ENCODE data around the gene CT47C1. TPM values are rescaled to one million over a fixed set of nuclear protein-coding genes. Genes with fewer than 3 reads are reported as not detected.
"Not testable (repeated sequence)": the region's sequence is repeated elsewhere in the genome, so short reads cannot be mapped to it uniquely, and the experiment has no call there.

The CT47C1 gene
- total RNA-seq (2014; rRNA removed; shearing (Covaris generic); ENCODE audit: low replicate concordance) = not detected in 2 replicates

DNA sequence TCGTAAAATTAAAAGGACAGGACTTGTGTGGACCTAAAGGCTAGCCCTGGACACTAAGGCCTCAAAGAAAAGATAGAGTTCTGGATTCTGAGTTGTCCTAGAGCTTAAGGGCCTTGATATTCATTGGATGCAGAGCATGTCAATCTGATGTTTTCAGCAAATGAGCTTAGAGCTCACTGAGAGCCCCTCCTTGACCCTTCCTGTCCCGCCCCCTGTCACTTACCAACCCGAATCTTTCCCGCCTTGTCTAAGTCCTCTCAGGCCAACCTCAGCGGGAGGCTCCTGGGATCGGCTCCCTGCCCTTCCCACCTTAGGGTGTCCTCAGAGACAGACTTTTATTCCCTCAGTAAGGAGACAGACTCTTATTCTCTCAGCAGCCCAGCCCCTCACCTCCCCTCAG lies at the start of gene CT47C1:
Gene CT47C1 (plus strand): TSS at position 250 of the 400 bp plus-strand sequence. CDS start 233 bp downstream, outside the sequence.
- Histone ChIP-seq H3K9ac (ENCODE audit: low read length) (peak within 1 kb of the TSS; percentile 41), H3K36me3 (ENCODE audit: insufficient read depth, low read length) (no peaks in the 10 kb centered on the region), H3K27ac (ENCODE audit: low read length) (peak within 1 kb of the TSS; percentile 82), H3K4me2 (ENCODE audit: low read depth, low read length, poor library complexity, severe bottlenecking) (peak within 1 kb of the TSS; percentile 59), H3K4me1 (ENCODE audit: low read length) (peaks cover 28% of the 10 kb centered on the region), H2AFZ (ENCODE audit: low read length) (peak within 1 kb of the TSS; percentile 81; the same call in 1 of the 2 replicates), H3K27me3 (ENCODE audit: low read length) (no peaks in the 10 kb centered on the region), H4K20me1 (ENCODE audit: insufficient read depth, low read depth, low read length) (no peaks in the 10 kb centered on the region), H3K9me3 (ENCODE audit: low read length) (no peaks in the 10 kb centered on the region), H3K4me3 (ENCODE audit: low read length) (peak within 1 kb of the TSS; percentile 32; the same call in 1 of the 2 replicates), H3K79me2 (ENCODE audit: low read length) (no peaks in the 10 kb centered on the region), H3K9me2 (replicated peaks; ENCODE audit: insufficient read depth, low read length) (no peaks in the 10 kb centered on the region)
- peak; percentile 68 for DNase-seq

DNA sequence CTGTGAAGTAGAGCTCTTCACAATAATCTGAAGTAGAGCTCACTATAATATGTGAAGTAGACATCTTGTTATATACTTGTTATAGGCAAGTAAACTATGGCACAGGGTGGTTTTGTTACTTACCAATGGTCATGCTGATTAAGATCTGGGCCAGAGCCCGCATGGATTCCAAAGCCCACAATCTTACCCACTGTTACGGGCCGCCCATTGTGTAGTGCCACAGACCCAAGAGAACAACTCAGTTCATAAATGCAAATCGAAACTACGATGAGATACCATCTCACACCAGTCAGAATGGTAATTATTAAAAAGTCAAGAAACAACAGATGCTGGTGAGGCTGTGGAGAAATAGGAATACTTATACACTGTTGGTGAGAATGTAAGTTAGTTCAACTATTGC lies 46.9 kb upstream of the CT47C1 start:
- H4K20me1 ChIP-seq (ENCODE audit: insufficient read depth, low read depth, low read length) = no peaks in the 10 kb centered on the region
- 0 out of 2 replicates have a peak, but pooled peaks cover 3% of the 10 kb centered on the region for H3K36me3 ChIP-seq (ENCODE audit: insufficient read depth, low read length)
- H3K27me3 ChIP-seq (ENCODE audit: low read length) = no peaks in the 10 kb centered on the region
- H3K27ac ChIP-seq (ENCODE audit: low read length) = no peak overlapping the region
- H3K9ac ChIP-seq (ENCODE audit: low read length) = no peak overlapping the region
- H3K9me3 ChIP-seq (ENCODE audit: low read length) = no peaks in the 10 kb centered on the region
- no peak overlapping the region for H2AFZ ChIP-seq (ENCODE audit: low read length)
- DNase-seq = no peak
- no peak overlapping the region for H3K4me3 ChIP-seq (ENCODE audit: low read length)
- H3K9me2 ChIP-seq (replicated peaks; ENCODE audit: insufficient read depth, low read length) = no peaks in the 10 kb centered on the region
- H3K79me2 ChIP-seq (ENCODE audit: low read length) = no peaks in the 10 kb centered on the region
- H3K4me1 ChIP-seq (ENCODE audit: low read length) = peaks cover 28% of the 10 kb centered on the region
- no peak overlapping the region for H3K4me2 ChIP-seq (ENCODE audit: low read depth, low read length, poor library complexity, severe bottlenecking)

DNA sequence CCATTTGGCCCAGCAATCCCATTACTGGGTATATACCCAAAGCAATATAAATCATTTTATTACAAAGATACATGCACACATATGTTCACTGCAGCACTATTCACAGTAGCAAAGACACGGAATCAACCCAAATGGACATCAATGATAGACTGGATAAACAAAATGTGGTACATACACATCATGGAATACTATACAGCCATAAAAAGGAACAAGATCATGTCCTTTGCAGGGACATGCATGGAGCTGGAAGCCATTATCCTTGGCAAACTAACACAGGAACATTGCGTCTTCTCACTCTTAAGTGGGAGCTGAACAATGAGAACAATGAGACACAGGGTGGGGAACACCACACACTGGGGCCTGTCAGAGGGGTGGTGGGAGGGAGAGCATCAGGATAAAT lies 46.4 kb upstream of the CT47C1 start:
- not testable (repeated sequence) for H3K27ac ChIP-seq (ENCODE audit: low read length); H4K20me1 ChIP-seq (ENCODE audit: insufficient read depth, low read depth, low read length); H3K9me3 ChIP-seq (ENCODE audit: low read length); H3K4me3 ChIP-seq (ENCODE audit: low read length); H3K9me2 ChIP-seq (replicated peaks; ENCODE audit: insufficient read depth, low read length); DNase-seq; H2AFZ ChIP-seq (ENCODE audit: low read length); H3K27me3 ChIP-seq (ENCODE audit: low read length); H3K4me2 ChIP-seq (ENCODE audit: low read depth, low read length, poor library complexity, severe bottlenecking); H3K79me2 ChIP-seq (ENCODE audit: low read length); H3K9ac ChIP-seq (ENCODE audit: low read length); H3K36me3 ChIP-seq (ENCODE audit: insufficient read depth, low read length)
- H3K4me1 ChIP-seq (ENCODE audit: low read length) = peaks cover 26% of the 10 kb centered on the region

DNA sequence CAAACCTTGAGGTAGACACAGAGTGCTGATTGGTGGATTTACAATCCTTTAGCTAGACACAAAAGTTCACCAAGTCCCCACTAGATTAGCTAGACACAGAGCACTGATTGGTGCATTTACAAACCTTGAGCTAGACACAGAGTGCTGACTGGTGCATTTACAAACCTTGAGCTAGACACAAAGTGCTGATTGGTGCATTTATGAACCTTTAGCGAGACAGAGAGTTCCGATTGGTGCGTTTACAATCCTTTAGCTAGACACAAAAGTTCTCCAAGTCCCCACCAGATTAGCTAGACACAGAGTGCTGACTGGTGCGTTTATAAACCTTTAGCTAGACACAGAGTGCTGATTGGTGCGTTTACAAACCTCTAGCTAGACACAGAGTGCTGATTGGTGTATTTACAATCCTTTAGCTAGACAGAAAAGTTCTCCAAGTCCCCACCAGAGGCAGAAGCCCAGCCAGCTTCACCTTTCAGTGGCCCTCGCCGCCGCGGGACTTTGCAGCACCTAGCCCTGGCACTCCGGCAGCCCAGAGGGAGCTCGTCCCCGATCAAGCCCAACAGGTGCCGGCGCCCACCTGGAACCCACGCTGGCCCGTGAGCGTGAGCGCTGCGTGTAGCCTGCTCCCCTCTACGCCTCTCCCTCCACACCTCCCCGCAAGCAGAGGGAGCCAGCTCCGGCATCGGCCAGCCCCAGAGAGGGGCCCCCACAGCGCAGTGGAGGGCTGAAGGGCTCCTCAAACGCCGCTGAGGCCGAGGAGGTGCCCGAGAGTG lies 44.6 kb upstream of the CT47C1 start:
- not testable (repeated sequence) for DNase-seq; H2AFZ ChIP-seq (ENCODE audit: low read length); H3K27ac ChIP-seq (ENCODE audit: low read length); H3K4me1 ChIP-seq (ENCODE audit: low read length); H3K4me3 ChIP-seq (ENCODE audit: low read length); H3K4me2 ChIP-seq (ENCODE audit: low read depth, low read length, poor library complexity, severe bottlenecking); H3K9me3 ChIP-seq (ENCODE audit: low read length); H3K27me3 ChIP-seq (ENCODE audit: low read length); H3K9me2 ChIP-seq (replicated peaks; ENCODE audit: insufficient read depth, low read length); H3K36me3 ChIP-seq (ENCODE audit: insufficient read depth, low read length); H4K20me1 ChIP-seq (ENCODE audit: insufficient read depth, low read depth, low read length); H3K79me2 ChIP-seq (ENCODE audit: low read length); H3K9ac ChIP-seq (ENCODE audit: low read length)

DNA sequence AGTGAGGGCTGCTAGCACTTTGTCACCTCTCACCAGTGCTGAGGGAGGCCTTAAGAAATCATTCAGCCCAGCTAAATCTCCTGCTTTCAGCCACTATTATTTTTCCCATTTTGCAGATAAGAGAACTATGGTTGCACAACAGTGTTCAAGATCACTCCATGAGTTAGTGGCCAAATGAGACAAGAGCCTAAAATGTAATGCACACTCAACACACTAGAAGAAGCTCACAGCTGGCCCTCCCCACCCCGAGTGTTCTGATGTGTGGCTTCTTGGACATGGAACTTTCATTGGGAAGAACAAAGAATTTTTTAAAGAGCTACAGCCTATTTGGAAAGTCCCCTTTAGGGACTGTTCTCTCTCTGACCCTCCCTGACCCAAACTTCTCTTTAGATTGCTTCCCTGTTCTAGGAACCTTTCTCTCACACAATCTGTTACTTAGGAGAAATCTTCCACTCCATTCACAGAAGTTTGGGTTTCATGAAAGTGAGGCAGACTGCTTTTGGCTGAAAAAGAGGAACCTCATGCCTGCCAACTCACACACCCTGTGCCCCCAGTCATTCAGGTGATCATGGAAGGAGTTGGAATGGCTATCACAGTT lies 44.0 kb upstream of the CT47C1 start:
- no peak overlapping the region for H3K4me2 ChIP-seq (ENCODE audit: low read depth, low read length, poor library complexity, severe bottlenecking)
- H3K27ac ChIP-seq (ENCODE audit: low read length) = peak overlapping the region; percentile 55
- H2AFZ ChIP-seq (ENCODE audit: low read length) = no peak overlapping the region; the same call in 1 of the 2 replicates
- no peaks in the 10 kb centered on the region for H3K79me2 ChIP-seq (ENCODE audit: low read length)
- no peaks in the 10 kb centered on the region for H3K9me2 ChIP-seq (replicated peaks; ENCODE audit: insufficient read depth, low read length)
- H3K27me3 ChIP-seq (ENCODE audit: low read length) = no peaks in the 10 kb centered on the region
- no peak overlapping the region for H3K4me3 ChIP-seq (ENCODE audit: low read length)
- H4K20me1 ChIP-seq (ENCODE audit: insufficient read depth, low read depth, low read length) = no peaks in the 10 kb centered on the region
- peaks cover 8% of the 10 kb centered on the region for H3K4me1 ChIP-seq (ENCODE audit: low read length)
- H3K36me3 ChIP-seq (ENCODE audit: insufficient read depth, low read length) = no peaks in the 10 kb centered on the region
- no peak overlapping the region for H3K9ac ChIP-seq (ENCODE audit: low read length)
- no peak for DNase-seq
- H3K9me3 ChIP-seq (ENCODE audit: low read length) = no peaks in the 10 kb centered on the region; the same call in 1 of the 2 replicates

DNA sequence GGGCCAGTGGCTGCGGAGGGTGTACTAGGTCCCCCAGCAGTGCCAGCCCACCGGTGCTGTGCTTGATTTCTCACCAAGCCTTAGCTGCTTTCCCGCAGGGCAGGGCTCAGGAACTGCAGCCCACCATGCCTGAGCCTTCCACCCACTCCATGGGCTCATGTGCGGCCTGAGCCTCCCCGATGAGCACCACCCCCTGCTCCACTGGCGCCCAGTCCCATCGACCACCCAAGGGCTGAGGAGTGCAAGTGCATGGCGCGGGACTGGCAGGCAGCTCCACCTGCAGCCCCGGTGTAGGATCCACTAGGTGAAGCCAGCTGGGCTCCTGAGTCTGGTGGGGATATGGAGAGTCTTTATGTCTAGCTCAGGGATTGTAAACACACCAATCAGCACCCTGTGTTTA lies 43.1 kb upstream of the CT47C1 start:
- not testable (repeated sequence) for DNase-seq; H3K27me3 ChIP-seq (ENCODE audit: low read length); H3K9ac ChIP-seq (ENCODE audit: low read length); H3K4me1 ChIP-seq (ENCODE audit: low read length); H3K4me2 ChIP-seq (ENCODE audit: low read depth, low read length, poor library complexity, severe bottlenecking); H3K27ac ChIP-seq (ENCODE audit: low read length); H3K36me3 ChIP-seq (ENCODE audit: insufficient read depth, low read length); H2AFZ ChIP-seq (ENCODE audit: low read length); H4K20me1 ChIP-seq (ENCODE audit: insufficient read depth, low read depth, low read length); H3K9me3 ChIP-seq (ENCODE audit: low read length); H3K4me3 ChIP-seq (ENCODE audit: low read length); H3K9me2 ChIP-seq (replicated peaks; ENCODE audit: insufficient read depth, low read length); H3K79me2 ChIP-seq (ENCODE audit: low read length)

DNA sequence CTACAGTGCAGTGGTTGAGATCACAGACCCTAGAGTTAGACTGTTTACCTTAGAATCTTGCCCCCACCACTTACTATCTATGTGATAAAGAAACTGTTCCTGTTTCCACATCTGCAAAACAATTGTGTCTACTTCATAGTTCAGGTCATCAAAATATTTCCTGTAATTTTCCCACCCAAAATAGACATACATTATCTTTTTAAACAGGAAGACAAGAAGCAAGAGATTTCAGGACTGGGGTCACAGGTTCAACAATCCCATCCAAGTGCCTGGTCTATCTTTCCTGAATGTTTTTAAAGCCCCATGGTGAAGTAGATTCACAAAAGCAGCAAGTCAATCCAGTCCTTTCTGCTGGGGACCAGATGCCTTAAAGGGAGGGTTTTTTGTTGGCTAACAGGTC lies 41.8 kb upstream of the CT47C1 start:
- DNase-seq = no peak

More for the DNA sequence above, 41.8 kb upstream of the CT47C1 start:
- no peaks in the 10 kb centered on the region for H3K27me3 ChIP-seq (ENCODE audit: low read length)
- no peak overlapping the region for H2AFZ ChIP-seq (ENCODE audit: low read length)
- H3K4me3 ChIP-seq (ENCODE audit: low read length) = no peak overlapping the region
- H3K4me1 ChIP-seq (ENCODE audit: low read length) = peaks cover 9% of the 10 kb centered on the region
- H4K20me1 ChIP-seq (ENCODE audit: insufficient read depth, low read depth, low read length) = no peaks in the 10 kb centered on the region
- H3K4me2 ChIP-seq (ENCODE audit: low read depth, low read length, poor library complexity, severe bottlenecking) = no peak overlapping the region
- no peaks in the 10 kb centered on the region; the same call in 1 of the 2 replicates for H3K9me3 ChIP-seq (ENCODE audit: low read length)
- H3K9me2 ChIP-seq (replicated peaks; ENCODE audit: insufficient read depth, low read length) = no peaks in the 10 kb centered on the region
- H3K36me3 ChIP-seq (ENCODE audit: insufficient read depth, low read length) = no peaks in the 10 kb centered on the region
- no peaks in the 10 kb centered on the region for H3K79me2 ChIP-seq (ENCODE audit: low read length)
- no peak overlapping the region for H3K9ac ChIP-seq (ENCODE audit: low read length)
- H3K27ac ChIP-seq (ENCODE audit: low read length) = no peak overlapping the region

Measured in Karpas-422 (cell line).